HEK293 (cell line): ENCODE measurements around the gene COTL1.
A peak's percentile ranks its signal among the peaks of the same experiment; 100 is the strongest.

ENCODE experiments used
- CTCF ChIA-PET: fragments of 350-600 bp; formaldehyde crosslinking; extraction: SDS; loops from one replicate; lab custom pipeline; 2021; ENCODE audit warnings: antibody characterized with exemption; lab: Yijun Ruan, JAX
- POLR2A ChIA-PET: fragments of 300-600 bp; formaldehyde crosslinking; extraction: SDS; loops from one replicate; lab custom pipeline; 2020; ENCODE audit warnings: antibody characterized with exemption, inconsistent platforms; lab: Yijun Ruan, JAX
- H3K27ac ChIP-seq: fragments of 200-500 bp; sonication (Bioruptor generic); 2 replicates; pipeline ENCODE4 v1.5.1; 2014; ENCODE audit warnings: low read depth, low read length, control low read depth, inconsistent platforms; ENCODE audit errors: extremely low read depth
- H3K36me3 ChIP-seq, 2 experiments: fragments of 200-500 bp in 1 of 2; sonication (Bioruptor generic) in 1 of 2; 1 replicate in 1 of 2; 2 replicates in 1 of 2; pipeline ENCODE4 v1.5.1; 2014 to 2017; ENCODE audit warnings: inconsistent platforms in 2 of 2, low read length in 2 of 2; ENCODE audit not compliant: control insufficient read depth in 2 of 2, insufficient read depth in 1 of 2
- H3K4me1 ChIP-seq: fragments of 200-500 bp; sonication (Bioruptor generic); 2 replicates; pipeline ENCODE4 v1.5.1; 2014; ENCODE audit warnings: mild to moderate bottlenecking, low read length, inconsistent platforms; ENCODE audit not compliant: control insufficient read depth, insufficient read depth
- H3K4me3 ChIP-seq: 2 replicates; pipeline ENCODE4 v1.5.1; 2011; ENCODE audit warnings: low read depth, mild to moderate bottlenecking, control low read depth, low read length, moderate library complexity
- H3K9me3 ChIP-seq: fragments of 200-500 bp; sonication (Bioruptor generic); 2 replicates; pipeline ENCODE4 v1.5.1; 2014; ENCODE audit warnings: low read depth, low read length, inconsistent platforms; ENCODE audit not compliant: control insufficient read depth, insufficient read depth
- EGR2 ChIP-seq: fragments of 450-650 bp; formaldehyde crosslinking; IDR thresholded peaks from 2 replicates; pipeline ENCODE4 v1.5.1; 2016; ENCODE audit warnings: low read depth, missing biosample characterization, missing genetic modification characterization
- FEZF1 ChIP-seq: fragments of 450-650 bp; formaldehyde crosslinking; IDR thresholded peaks from 2 replicates; pipeline ENCODE4 v1.5.1; 2016; ENCODE audit warnings: missing biosample characterization, missing genetic modification characterization
- GLIS1 ChIP-seq: fragments of 450-650 bp; formaldehyde crosslinking; IDR thresholded peaks from 2 replicates; pipeline ENCODE4 v1.5.1; 2016; ENCODE audit warnings: missing biosample characterization, missing genetic modification characterization
- HOXC10 ChIP-seq: sonication (generic); formaldehyde crosslinking; IDR thresholded peaks from 2 replicates; pipeline ENCODE4 v1.8.1; 2023; ENCODE audit warnings: mild to moderate bottlenecking, missing genetic modification reagents
- MEIS1 ChIP-seq: sonication (generic); formaldehyde crosslinking; IDR thresholded peaks from 2 replicates; pipeline ENCODE4 v1.8.1; 2022; ENCODE audit warnings: missing genetic modification reagents, mild to moderate bottlenecking, borderline replicate concordance
- PRDM1 ChIP-seq: fragments of 450-650 bp; formaldehyde crosslinking; IDR thresholded peaks from 2 replicates; pipeline ENCODE4; 2016; ENCODE audit warnings: missing biosample characterization, missing genetic modification characterization
- PRDM4 ChIP-seq: fragments of 450-650 bp; formaldehyde crosslinking; IDR thresholded peaks from 2 replicates; pipeline ENCODE4 v1.5.1; 2017; ENCODE audit warnings: missing biosample characterization, missing genetic modification characterization
- SALL2 ChIP-seq: fragments of 450-650 bp; formaldehyde crosslinking; IDR thresholded peaks from 2 replicates; pipeline ENCODE4 v1.5.0; 2017; ENCODE audit warnings: missing biosample characterization, mild to moderate bottlenecking, missing genetic modification characterization, borderline replicate concordance
- SP7 ChIP-seq: fragments of 450-650 bp; formaldehyde crosslinking; IDR thresholded peaks from 2 replicates; pipeline ENCODE4 v1.5.1; 2016; ENCODE audit warnings: missing biosample characterization, missing genetic modification characterization
- YY2 ChIP-seq: fragments of 450-650 bp; formaldehyde crosslinking; IDR thresholded peaks from 2 replicates; pipeline ENCODE4 v1.5.1; 2016; ENCODE audit warnings: missing biosample characterization, missing genetic modification characterization
- ZBTB20 ChIP-seq: fragments of 450-650 bp; formaldehyde crosslinking; IDR thresholded peaks from 2 replicates; pipeline ENCODE4 v1.5.1; 2016; ENCODE audit warnings: missing biosample characterization, missing genetic modification characterization
- ZBTB48 ChIP-seq: fragments of 450-650 bp; formaldehyde crosslinking; IDR thresholded peaks from 2 replicates; pipeline ENCODE4 v1.5.1; 2016; ENCODE audit warnings: missing biosample characterization, missing genetic modification characterization
- ZFP69B ChIP-seq: fragments of 450-650 bp; formaldehyde crosslinking; IDR thresholded peaks from 2 replicates; pipeline ENCODE4 v1.5.1; 2016; ENCODE audit warnings: missing biosample characterization, missing genetic modification characterization
- ZIC2 ChIP-seq: fragments of 450-650 bp; formaldehyde crosslinking; IDR thresholded peaks from 2 replicates; pipeline ENCODE4 v1.5.1; 2016; ENCODE audit warnings: missing biosample characterization, missing genetic modification characterization
- ZNF140 ChIP-seq: fragments of 450-650 bp; formaldehyde crosslinking; IDR thresholded peaks from 2 replicates; pipeline ENCODE4 v1.5.1; 2016; ENCODE audit warnings: missing biosample characterization, missing genetic modification characterization
- ZNF184 ChIP-seq: fragments of 450-650 bp; IDR thresholded peaks from 2 replicates; pipeline ENCODE4 v1.5.1; 2018; ENCODE audit warnings: missing biosample characterization, mild to moderate bottlenecking, missing genetic modification characterization
- ZNF324 ChIP-seq: fragments of 450-650 bp; formaldehyde crosslinking; IDR thresholded peaks from 2 replicates; pipeline ENCODE4 v1.5.1; 2016; ENCODE audit warnings: missing biosample characterization, missing genetic modification characterization
- ZNF335 ChIP-seq: fragments of 450-650 bp; formaldehyde crosslinking; conservative IDR thresholded peaks from 2 replicates; pipeline ENCODE4 v1.5.1; 2016; ENCODE audit warnings: missing biosample characterization, missing genetic modification characterization
- ZNF423 ChIP-seq: fragments of 450-650 bp; formaldehyde crosslinking; IDR thresholded peaks from 2 replicates; pipeline ENCODE4 v1.5.1; 2016; ENCODE audit warnings: missing biosample characterization, missing genetic modification characterization
- ZNF501 ChIP-seq: fragments of 450-650 bp; formaldehyde crosslinking; IDR thresholded peaks from 2 replicates; pipeline ENCODE4 v1.5.1; 2016; ENCODE audit warnings: missing biosample characterization, missing genetic modification characterization
- ZNF514 ChIP-seq: fragments of 450-650 bp; formaldehyde crosslinking; IDR thresholded peaks from 2 replicates; pipeline ENCODE4 v1.5.1; 2016; ENCODE audit warnings: missing biosample characterization, missing genetic modification characterization
- ZNF560 ChIP-seq: fragments of 450-650 bp; formaldehyde crosslinking; IDR thresholded peaks from 2 replicates; pipeline ENCODE4 v1.5.1; 2017; ENCODE audit warnings: missing biosample characterization, missing genetic modification characterization, borderline replicate concordance
- ZNF624 ChIP-seq: fragments of 450-650 bp; formaldehyde crosslinking; IDR thresholded peaks from 2 replicates; pipeline ENCODE4 v1.5.1; 2017; ENCODE audit warnings: missing biosample characterization, missing genetic modification characterization
- ZNF660 ChIP-seq: fragments of 450-650 bp; IDR thresholded peaks from 2 replicates; pipeline ENCODE4 v1.5.1; 2018; ENCODE audit warnings: missing biosample characterization, mild to moderate bottlenecking, missing genetic modification characterization
- ZNF837 ChIP-seq: fragments of 450-650 bp; formaldehyde crosslinking; IDR thresholded peaks from 2 replicates; pipeline ENCODE4 v1.5.1; 2016; ENCODE audit warnings: missing biosample characterization, missing genetic modification characterization
- ZNF843 ChIP-seq: fragments of 450-650 bp; formaldehyde crosslinking; IDR thresholded peaks from 2 replicates; pipeline ENCODE4 v1.5.1; 2016; ENCODE audit warnings: missing biosample characterization, missing genetic modification characterization
- ZSCAN23 ChIP-seq: fragments of 450-650 bp; formaldehyde crosslinking; IDR thresholded peaks from 2 replicates; pipeline ENCODE4 v1.5.1; 2016; ENCODE audit warnings: missing biosample characterization, missing genetic modification characterization
- TF ChIP-seq, protein P1 (sequence below): IDR thresholded peaks from 2 replicates; pipeline ENCODE4 v1.6.1; 2011; ENCODE audit warnings: mild to moderate bottlenecking, low read depth, low read length, borderline replicate concordance
- TF ChIP-seq, protein P2 (sequence below): fragments of 450-650 bp; formaldehyde crosslinking; IDR thresholded peaks from 2 replicates; pipeline ENCODE4 v1.5.1; 2016; ENCODE audit warnings: missing biosample characterization, missing genetic modification characterization

The COTL1 gene

DNA sequence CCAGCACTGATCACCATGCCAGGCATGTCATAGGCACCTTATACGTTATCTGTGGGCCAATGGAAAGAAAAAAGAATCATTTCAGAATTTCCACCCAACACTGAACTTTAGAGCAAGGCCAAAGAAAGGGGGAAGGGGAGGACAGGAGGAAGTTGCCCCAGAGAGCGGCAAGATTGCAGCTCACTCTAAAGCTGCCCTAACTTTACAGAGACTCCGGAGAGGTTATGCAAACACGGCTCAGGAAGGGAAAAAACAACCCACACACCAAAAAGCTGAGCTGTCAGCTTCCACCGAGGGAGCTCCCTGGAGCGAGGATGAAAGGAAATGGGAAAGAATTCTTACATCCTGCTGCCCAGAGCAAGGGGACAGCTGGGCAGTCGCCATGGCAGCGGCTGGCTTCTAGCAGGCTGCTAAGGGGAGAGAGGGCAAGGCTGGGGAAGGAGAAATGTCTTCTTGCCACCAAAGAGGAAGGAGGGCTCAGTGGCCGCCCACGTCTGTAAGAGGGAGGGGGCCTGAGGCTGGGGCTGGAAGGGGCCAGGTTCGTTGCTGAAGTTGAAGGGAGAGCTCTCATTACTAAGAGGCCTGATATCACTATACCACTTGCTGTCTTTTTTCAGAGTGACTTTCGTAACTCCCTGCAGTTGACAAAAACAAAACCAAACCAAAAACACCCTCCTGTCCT is 18.2 kb downstream of the COTL1 start (continued):
- TF ChIP-seq EGR2 (peak; percentile 47; the same call in 1 of the 2 replicates), ZNF660 (tag by site-specific recombination) (no peak), GLIS1 (peak; percentile 64), ZNF335 (tag by site-specific recombination) (peak; percentile 44), ZNF843 (tag by site-specific recombination) (no peak), FEZF1 (tag by site-specific recombination) (peak; percentile 17; the same call in 1 of the 2 replicates), ZBTB20 (0 out of 2 replicates have a peak, but pooled peaks have one; percentile 16), ZBTB48 (tag by site-specific recombination) (no peak), YY2 (tag by site-specific recombination) (no peak), ZNF560 (tag by site-specific recombination) (no peak), ZNF514 (tag by site-specific recombination) (no peak)

GRCh38 chr16:84598360-84598759 is 19.5 kb downstream of the COTL1 start:
- no peak overlapping the region for H3K4me3 ChIP-seq
- ChIA-PET POLR2A (no interaction called here), CTCF (no interaction called here)
- H3K9me3 ChIP-seq, result no peaks in the 10 kb centered on the region
- H3K4me1 ChIP-seq, result no peaks in the 10 kb centered on the region; the same call in 1 of the 2 replicates
- no peaks in the 10 kb centered on the region for H3K36me3 ChIP-seq
- no peak for TF ChIP-seq ZFP69B (tag by site-specific recombination)
- no peak for TF ChIP-seq MEIS1 (CRISPR knock-in tag)
- TF ChIP-seq GLIS1, result peak; percentile 23; the same call in 1 of the 2 replicates
- no peak overlapping the region for H3K27ac ChIP-seq

- no peaks in the 10 kb centered on the region for H3K36me3 ChIP-seq
- H3K27ac ChIP-seq, result no peak overlapping the region
- no peaks in the 10 kb centered on the region for H3K9me3 ChIP-seq
- H3K4me1 ChIP-seq, result no peaks in the 10 kb centered on the region; the same call in 1 of the 2 replicates
- ChIA-PET CTCF (no interaction called here), POLR2A (no interaction called here)
- TF ChIP-seq ZNF184 (tag by site-specific recombination) (no peak), ZNF423 (tag by site-specific recombination) (no peak), PRDM4 (tag by site-specific recombination) (no peak), ZNF501 (tag by site-specific recombination) (no peak), ZNF560 (tag by site-specific recombination) (no peak), ZIC2 (tag by site-specific recombination) (no peak), ZSCAN23 (no peak), PRDM1 (tag by site-specific recombination) (no peak), HOXC10 (CRISPR knock-in tag) (no peak), ZNF624 (tag by site-specific recombination) (no peak), ZNF324 (tag by site-specific recombination) (no peak), ZNF837 (tag by site-specific recombination) (no peak), SP7 (no peak), SALL2 (tag by site-specific recombination) (no peak), ZNF140 (tag by site-specific recombination) (no peak)
- TF ChIP-seq, protein P1, sequence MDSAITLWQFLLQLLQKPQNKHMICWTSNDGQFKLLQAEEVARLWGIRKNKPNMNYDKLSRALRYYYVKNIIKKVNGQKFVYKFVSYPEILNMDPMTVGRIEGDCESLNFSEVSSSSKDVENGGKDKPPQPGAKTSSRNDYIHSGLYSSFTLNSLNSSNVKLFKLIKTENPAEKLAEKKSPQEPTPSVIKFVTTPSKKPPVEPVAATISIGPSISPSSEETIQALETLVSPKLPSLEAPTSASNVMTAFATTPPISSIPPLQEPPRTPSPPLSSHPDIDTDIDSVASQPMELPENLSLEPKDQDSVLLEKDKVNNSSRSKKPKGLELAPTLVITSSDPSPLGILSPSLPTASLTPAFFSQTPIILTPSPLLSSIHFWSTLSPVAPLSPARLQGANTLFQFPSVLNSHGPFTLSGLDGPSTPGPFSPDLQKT, result no peak
- TF ChIP-seq, protein P2, sequence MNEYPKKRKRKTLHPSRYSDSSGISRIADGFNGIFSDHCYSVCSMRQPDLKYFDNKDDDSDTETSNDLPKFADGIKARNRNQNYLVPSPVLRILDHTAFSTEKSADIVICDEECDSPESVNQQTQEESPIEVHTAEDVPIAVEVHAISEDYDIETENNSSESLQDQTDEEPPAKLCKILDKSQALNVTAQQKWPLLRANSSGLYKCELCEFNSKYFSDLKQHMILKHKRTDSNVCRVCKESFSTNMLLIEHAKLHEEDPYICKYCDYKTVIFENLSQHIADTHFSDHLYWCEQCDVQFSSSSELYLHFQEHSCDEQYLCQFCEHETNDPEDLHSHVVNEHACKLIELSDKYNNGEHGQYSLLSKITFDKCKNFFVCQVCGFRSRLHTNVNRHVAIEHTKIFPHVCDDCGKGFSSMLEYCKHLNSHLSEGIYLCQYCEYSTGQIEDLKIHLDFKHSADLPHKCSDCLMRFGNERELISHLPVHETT (tag by site-specific recombination), result no peak
- H3K4me3 ChIP-seq, result no peak overlapping the region
Measured at GRCh38 chr16:84597931-84598351, 19.9 kb downstream of the COTL1 start.
